Stimulated activated CD8-positive, alpha-beta memory T cell treated with anti-CD3 and anti-CD28 coated beads, Interleukin-2, amount 100 ng/mL, for 48 hours (primary cell): ENCODE data around the gene RARRES1.
"Not testable (repeated sequence)": the region's sequence is repeated elsewhere in the genome, so short reads cannot be mapped to it uniquely, and the experiment has no call there.

Experiments used
- DNase-seq, 2 donors: peaks; one replicate each; pipeline ENCODE4 v3.0.0-alpha.2; 2020; ENCODE audit warnings: low read depth in 2 of 2

The RARRES1 gene

DNA sequence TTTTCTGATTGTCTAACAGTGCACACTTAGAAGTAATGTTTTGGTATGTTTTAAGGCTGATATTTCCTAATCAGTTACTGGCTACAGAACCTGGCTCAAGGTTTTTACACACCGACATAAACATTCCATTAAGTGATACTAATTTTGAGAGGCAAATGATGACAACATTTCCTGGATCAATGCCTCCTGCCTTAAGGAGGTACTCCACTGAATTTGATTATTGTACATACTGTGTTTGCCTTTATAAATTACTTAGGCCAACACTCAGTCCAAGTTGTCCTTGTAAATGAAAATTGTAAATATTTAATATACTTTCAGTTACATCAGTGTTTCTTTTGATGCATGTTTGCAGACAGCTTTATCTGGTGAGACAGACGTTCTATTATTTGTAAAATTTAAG lies 35.6 kb downstream of the RARRES1 start:
- no peak for DNase-seq

DNA sequence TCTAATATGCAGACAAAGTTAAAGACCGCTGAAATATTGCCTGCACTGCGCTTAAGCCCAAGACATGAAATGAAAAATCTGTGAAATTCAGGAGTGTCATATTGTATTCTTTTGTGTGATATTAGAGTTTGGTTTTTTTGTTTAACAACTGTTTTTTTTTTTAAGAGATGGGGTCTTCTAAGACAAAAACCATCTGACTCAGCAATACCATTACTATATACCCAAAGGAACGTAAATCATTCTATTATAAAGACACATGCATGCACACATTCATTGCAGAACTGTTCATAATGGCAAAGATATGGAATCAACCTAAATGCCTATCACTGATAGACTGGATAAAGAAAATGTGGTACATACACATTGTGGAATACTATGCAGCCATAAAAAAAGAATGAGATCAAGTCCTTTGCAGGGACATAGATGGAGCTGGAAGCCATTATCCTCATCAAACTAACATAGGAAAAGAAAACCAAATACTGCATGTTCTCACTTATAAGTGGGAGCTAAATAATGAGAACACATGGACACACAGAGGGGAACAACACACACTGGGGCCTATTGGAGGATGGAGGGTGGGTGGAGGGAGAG lies 38.3 kb downstream of the RARRES1 start:
- DNase-seq: not testable (repeated sequence)

DNA sequence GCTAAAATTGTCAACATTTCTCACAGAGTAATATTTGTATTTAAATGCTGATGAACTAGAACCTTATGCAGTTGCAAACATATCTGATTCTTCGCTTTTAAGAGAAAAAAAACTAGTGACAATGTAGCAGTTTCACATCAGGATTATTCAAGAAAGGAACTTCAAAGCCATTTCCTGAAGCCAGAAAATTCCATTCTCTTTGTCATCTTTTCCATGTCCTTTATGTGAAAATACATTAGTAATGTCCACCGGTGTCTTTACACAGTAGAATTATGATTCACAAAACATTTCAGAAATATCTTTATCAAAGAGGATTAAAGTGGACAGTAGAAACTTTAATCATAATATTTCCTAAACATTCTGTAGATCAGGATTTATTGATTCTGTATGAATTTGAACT lies 47.1 kb downstream of the RARRES1 start:
- DNase-seq: no peak

DNA sequence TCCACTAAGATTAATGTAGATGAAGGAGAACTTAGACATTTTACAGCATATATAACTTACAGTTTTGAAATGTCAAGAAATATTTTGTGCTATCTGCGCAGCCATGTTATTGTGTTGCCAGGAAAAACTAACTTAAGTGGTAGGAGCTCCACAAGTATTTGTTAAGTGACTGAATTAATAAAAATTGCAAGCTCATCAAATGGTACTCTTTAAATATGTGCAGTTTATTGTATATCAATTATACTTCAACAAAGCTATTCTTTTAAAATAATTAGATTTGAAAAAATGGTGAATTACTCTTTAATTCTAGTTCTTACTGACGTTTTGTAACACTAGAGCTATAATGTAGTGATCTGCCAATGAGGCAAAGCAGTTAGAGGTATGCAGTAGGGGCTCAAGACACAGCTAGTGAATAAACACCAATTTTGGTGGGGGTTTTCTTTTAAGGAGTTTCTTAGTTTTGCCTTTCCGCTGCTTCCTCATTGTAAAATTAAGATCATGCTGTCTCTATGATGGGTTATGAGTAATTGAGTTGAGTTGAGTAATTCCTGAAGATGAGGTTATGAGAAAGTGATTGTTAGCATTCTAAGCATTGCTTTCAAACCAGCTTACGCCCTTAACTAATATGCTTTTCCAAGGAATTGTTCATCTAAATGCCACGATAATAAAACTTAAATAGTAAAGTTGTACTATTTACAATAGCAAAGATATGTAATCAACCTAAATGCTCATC lies 48.9 kb downstream of the RARRES1 start:
- no peak for DNase-seq

DNA sequence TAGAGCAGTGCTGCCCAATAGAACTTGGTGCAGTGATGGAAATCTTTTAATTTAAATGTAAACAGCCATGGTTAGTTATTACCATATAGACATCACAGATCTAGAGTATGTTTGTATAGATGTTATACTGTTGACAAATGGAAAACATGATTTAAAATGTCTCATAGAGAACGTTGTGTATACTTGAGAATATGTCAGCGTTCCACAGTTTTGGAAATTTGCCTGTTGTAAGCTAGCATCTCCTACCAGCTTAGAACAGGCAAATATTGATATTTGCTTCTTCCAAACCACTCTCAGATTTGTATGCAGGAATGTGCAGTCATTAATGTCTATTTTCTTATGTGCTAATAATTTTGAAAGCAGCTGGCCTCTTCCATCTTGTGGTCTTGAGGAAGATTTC lies 51.4 kb downstream of the RARRES1 start:
- no peak for DNase-seq

DNA sequence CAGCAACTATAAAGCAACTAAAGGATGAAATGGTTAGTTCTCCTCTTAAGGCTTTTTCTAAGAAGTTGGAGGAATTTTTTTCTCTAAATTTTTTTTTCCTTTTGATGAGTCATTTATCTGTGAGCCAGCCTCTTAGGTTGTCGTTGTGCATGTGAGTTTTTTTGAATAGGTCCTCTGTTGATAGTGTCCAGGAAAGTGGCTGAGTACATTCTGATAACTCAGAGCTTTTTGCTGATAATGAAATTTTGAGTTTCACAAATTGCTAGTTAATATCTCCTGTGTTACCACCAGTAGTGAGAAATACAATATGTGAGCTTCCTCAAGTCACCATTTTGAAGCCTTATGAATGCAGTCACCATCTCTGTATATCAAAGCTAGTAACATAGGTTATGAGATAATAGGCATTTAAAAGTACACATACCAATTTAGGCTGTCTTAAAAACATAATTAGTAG lies 52.7 kb downstream of the RARRES1 start:
- DNase-seq: no peak

DNA sequence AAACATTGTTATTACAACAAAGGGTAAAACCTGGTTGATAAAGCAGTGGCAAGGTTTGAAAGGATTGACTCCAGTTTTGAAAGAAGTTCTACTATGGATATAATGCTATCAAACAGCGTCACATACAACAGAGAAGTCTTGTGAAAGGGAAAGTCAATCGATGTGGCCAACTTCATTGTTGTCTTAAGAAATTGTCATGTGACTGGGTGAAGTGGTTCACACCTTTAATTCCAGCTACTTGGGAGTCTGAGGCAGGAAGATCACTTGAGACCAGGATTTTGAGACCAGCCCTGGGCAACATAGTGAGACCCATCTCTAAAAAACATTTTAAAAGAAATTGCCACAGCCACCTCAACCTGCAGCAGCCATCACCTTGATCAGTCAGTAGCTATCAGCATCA lies 53.6 kb downstream of the RARRES1 start:
- DNase-seq: no peak

DNA sequence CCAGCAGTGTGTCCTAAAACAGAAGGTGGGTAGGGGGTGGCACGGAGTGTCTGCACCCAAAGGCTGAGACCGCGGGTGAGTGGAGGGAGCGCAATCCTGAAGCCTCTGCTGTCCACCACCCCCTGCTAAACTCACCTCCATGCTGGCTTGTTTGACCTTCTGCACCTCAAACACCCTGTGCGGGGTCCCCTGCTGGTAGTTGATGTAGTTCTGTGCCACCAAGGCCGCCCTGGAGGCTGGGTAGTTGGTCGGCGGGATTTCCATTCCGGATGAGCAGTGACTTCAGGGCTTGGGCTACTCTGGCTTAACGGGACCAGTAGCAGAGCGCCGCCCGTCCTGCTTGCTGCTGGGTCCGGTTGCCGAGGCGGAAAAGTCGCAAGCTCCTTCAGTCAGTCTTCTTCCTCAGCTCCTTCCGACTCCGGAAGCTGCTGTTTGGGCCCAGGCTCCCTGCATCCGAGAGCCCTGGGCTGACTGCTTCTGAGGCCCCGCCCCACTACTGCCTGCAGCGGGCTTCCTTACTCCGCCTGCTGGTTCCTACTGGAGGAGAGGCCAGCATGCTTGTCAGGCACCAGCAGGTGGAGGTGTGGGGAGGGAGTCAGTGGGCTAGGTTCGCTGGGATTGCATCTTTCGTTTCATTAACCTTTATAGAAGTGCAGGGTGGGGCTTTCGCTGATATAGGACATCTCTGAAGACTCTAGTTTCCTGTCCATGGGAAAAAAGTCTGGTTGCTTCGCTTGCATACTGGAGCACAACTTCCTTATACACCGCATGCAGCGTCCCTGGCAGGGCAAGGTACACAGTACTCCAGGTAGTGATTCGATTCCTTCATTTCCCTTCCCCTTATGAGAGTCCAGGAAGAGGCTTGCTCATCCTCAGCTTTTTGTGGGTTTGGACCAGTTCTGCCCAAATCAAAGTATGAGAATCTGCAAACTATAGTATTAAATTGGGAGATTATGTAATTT lies 59.8 kb downstream of the RARRES1 start, which contains the start of gene LXN:
LXN (minus strand) TSS at position 434 of the 962 bp plus-strand sequence; CDS start at position 264, 170 bp downstream.
- DNase-seq: peak; percentile 70 to 71

DNA sequence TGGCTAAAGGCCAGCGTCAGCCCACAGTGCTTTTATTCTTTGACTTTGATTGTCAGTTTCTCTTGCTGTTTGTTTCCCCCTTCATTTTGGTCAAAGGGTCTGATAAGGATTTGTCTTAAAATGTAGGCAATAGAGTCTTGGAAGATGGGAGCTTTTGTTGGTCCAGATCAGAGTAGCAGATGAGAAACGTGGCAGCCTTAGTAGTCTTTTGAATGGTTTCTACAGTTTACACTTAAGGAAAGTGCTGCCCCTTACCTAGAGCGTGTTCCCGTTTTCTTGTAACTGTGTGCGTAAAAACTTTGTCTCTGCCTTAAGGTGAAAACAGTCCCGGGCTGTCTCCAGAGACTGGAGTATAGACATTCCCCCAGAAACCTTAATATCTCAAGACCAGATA lies 60.4 kb downstream of the RARRES1 start:
- DNase-seq: no peak

DNA sequence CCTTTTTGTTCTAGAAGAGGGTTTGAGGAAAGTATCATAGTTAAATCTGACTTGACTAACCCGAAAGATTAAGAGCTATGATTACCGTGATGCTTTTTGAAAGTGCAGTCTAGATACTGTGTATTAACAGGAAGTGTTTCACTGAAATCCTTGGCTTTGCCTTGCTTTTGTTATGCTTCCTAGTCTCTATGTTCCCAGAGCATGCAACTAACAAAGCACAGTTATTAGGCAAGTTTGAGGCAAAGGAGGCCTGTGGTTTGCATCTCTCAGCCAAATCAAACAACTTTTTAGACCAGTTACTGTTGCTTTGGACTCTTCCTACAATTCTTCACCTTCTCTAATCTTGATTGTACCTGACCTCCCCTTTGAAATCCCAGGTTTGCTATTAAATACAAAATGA lies 63.8 kb downstream of the RARRES1 start:
- no peak for DNase-seq

DNA sequence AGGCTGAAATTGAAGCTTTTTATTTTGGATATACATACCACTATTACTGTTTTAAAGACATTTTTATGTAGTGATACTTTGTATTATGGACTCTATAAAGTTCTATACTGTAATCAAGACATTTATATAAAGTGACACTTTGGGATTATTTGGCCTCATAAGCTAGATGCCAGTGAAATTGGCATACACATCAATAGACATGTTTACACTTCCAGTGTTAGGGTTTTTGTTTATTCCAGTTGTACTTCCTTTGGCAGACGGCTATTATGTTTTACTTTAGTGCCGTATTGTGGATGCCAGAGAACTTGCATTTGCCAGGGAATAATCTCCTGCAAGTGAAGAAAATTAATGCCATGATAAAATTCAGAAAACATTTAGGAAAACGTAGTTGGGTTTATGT lies 65.8 kb downstream of the RARRES1 start:
- DNase-seq: no peak

DNA sequence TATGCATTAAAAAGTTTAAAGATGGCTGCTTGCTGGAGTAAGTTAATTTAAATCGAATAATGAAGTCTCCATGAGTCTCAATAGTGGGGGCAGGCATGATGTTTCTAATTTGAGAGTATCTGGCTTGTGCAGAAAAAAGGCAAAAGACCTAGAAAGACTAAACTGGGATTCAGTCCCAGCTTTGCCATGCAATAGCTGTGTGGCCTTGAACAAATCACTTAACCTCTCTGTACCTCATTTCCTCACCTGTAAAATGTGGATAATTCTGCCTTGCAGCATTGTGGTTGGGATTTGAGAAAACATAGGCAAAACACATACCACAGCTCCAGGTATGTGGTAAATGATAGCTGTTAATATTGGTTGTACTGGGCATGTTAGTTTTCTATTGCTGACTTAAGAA lies 68.4 kb downstream of the RARRES1 start:
- DNase-seq: no peak

DNA sequence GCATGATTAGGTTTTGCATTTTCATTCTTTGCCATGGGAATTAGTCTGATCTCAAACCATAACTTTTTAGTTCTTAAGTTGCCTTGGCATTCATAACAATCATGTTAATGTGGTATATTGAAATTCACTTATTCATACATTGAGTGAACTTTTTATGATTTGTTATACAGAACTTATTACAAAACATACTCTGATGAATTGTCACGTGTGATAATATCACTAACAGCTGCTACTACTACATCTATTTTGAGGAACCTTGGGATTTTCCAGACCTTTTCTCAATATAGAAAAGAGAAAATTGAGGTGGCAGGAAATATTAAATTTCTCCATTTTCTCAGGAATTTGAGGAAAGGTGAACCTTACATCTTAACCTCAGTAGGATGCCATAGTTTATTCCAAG lies 69.0 kb downstream of the RARRES1 start:
- no peak for DNase-seq

DNA sequence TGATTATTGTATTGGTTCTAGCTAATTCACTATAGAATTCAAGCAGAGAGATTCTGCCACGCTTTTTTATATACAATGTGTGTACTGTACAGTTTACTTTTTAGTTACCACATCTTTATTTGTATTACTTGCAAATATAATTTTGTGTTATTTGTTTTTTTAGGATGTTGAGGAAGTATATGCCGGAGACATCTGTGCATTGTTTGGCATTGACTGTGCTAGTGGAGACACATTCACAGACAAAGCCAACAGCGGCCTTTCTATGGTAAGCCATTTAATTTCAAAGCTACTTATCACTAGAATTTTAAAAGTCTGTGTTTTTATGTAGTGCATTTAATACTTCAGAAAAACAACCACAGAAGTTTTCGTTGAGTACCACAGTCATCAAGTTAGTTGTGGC lies 71.5 kb downstream of the RARRES1 start:
- DNase-seq: no peak

DNA sequence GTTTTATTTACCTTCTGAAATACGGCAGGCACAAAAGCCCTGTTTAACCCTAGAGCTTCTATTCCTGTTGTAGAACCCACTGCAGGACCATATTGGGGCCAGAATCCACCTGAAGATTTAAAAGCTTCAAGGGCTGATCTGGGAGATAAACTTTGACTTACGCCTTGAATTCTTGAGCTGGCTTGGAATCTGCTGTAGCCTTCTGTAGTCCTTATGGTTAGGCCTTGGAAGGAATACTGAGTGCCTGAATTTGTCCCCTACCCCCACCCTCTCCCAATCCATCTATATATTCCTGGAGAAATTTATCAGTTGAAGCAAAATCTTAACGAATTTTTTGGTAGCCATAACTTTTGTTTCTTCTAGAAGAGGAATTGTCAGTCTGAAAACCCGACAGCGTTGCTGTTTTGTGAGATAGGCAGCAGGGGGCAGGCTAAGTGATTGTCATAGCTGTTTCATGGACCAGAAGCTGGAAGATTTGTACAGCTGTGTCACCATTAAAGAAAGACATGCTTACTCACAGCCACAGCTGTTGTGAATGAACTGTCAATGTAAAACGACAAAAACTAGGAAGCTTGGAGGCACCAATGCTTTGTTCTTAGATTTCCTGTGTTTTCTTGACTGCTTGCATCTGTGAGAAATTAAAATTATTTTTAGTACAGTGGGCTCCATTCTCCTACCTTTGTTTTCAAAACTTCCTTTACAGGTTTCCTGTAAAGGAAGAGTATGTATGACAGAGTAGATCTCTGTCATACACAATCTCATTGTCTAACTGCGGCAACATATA lies 72.6 kb downstream of the RARRES1 start:
- DNase-seq: peak in 1 of 2 donors; percentile 27

DNA sequence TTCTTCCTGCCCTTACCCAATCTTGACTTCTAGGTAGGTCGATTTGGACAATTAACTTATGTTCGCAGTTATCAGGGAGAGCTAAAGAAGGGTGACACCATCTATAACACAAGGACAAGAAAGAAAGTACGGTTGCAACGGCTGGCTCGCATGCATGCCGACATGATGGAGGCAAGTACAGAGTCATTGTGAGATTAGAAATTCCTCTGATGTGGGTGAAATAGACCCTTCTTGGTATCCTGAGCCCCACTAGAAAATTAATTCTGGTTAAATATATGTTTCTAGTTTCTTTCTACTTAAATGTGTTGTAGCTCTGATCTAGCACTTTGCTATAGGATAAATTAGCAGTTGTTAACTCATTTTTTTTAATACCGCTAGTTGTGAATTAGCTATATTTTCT lies 73.4 kb downstream of the RARRES1 start:
- no peak for DNase-seq

DNA sequence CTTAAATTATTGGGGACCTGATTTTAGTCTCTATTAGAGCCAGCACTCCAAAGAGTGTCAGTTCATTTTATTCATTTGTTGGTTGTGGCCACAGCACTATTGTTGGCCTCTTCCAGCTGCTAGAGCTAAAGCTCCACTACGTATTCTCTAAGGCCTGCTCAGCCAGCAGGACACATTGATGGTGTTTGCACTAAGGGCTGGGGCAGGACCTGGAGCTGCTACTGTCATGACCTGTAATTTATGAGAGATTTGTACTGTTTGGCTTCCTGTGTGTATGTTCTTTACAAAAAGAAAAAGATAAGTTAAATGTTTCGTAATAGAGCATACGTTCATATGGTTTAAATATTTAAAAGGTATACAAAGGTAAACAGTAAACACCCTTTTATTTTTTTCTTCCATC lies 79.8 kb downstream of the RARRES1 start:
- no peak for DNase-seq

DNA sequence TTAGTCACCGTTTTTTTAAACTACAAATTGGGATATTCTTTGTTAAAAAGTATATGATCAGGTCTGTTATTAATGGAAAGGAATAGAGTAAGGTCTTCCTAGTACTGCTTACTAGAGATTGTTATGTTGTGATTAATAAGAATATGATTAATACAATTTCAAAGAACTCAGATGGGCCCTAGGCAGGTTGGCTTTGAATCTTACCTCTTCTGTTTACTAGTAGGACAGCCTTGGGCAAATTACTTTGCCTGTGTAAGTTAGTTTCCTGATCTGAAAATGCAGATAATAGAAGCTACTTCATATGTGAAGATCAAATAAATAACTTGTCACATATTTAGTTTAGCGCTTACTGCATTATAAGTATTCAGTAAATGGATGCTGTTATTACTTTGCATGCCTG lies 81.1 kb downstream of the RARRES1 start:
- DNase-seq: no peak

DNA sequence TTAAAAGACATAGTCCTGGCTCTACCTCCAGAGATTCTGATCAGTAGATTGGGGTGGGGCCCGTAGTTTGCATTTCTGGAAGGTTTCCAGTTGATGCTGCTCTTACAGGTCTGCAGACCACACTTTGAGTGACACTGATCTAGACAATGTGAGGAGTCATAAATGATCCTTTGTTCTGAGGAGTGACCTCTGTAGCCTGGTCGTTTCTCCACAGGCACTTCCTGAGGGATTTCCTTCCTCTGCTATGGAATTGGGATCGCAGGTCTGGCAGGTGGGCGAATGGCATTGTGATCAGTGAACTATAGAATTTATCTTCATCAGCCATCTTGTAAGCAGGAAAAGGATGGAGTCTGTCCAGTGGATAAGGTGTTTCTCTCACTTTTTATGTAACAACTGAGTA lies 82.5 kb downstream of the RARRES1 start:
- DNase-seq: no peak
